HG02970 (cell line): Measurements from ENCODE around the gene LRPAP1.

Source experiments
- ATAC-seq: cut with Tn5 transposase; IDR thresholded peaks from one replicate; pipeline ENCODE4 v1.9.1; 2021; ENCODE audit warnings: mild to moderate bottlenecking, moderate library complexity, moderate number of reproducible peaks; ENCODE audit not compliant: unreplicated experiment, low FRiP score

Gene LRPAP1

DNA sequence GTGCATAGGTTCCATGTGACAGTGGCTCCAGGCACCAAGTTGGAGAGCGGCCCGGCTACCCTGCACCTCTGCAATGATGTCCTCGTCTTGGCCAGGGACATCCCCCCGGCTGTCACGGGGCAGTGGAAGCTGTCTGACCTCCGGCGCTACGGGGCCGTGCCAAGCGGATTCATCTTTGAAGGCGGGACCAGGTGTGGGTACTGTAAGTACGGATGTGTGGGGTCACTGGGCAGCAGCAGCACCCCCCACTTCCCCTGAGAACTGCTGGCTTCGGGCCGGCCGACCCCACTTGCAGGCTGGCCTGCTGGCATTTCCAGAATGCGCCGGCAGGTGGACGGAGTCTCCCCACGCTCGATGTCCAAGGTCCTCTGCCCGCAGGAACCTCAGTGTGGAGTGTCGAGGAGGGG lies 55.9 kb downstream of the LRPAP1 start:
- ATAC-seq = no peak

DNA sequence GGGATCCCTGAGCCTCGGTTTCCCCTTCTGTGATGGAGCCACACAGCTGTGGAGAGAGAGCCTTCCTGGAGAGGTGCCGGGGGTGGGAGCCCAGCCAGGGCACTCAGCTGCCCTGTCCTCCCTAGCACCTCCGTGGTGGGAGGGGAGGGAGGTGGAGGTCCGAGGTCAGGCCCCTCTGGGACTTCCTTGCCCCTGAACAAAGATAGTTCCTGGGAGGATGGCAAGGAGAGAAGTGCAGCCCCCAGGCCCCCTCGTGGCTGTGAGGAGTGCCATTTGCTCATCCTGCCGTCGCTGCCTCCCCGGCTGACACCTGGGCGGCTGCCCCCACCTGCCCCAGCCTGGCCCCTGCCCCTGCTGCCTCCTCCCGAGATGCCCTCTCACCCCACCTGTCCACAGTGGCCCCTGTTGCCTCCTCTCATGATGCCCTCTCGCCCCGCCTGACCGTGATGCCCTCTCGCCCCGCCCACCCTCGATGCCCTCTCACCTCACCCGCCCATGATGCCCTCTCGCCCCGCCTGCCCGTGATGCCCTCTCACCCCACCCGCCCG lies 56.4 kb downstream of the LRPAP1 start:
- no peak for ATAC-seq

DNA sequence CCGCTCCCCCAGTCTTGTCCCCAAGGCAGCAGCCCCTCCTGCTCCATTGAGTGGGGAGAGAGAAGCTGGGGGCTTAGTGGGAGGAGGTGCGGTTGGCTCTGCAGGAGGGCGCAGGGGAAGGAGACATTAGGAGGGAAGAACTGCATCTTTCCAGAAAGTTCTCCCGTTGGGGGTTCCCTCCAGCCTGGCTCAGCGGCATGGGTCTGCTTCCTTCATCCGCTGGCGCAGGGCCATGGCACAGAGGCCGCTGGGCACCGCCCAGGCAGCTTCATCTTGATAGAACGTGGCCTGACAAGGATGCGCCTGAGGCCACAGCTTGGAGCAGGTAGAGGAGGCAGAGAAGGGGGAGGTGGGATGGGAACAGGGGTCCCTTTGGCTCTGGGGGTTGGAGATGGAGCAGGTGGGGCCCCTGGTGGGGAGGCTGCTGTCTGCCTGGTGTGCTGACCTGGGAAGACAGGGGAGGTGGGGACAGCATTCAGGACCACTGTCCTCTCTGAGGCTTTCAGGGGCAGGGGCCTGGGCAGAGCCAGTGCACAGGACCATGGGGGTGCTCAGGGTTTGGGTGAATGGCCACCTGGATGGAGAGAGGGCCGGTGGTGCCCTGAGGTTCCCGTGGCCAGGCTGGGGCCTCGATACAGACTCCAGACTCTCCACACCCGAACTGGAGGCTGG lies 57.0 kb downstream of the LRPAP1 start:
- no peak for ATAC-seq

DNA sequence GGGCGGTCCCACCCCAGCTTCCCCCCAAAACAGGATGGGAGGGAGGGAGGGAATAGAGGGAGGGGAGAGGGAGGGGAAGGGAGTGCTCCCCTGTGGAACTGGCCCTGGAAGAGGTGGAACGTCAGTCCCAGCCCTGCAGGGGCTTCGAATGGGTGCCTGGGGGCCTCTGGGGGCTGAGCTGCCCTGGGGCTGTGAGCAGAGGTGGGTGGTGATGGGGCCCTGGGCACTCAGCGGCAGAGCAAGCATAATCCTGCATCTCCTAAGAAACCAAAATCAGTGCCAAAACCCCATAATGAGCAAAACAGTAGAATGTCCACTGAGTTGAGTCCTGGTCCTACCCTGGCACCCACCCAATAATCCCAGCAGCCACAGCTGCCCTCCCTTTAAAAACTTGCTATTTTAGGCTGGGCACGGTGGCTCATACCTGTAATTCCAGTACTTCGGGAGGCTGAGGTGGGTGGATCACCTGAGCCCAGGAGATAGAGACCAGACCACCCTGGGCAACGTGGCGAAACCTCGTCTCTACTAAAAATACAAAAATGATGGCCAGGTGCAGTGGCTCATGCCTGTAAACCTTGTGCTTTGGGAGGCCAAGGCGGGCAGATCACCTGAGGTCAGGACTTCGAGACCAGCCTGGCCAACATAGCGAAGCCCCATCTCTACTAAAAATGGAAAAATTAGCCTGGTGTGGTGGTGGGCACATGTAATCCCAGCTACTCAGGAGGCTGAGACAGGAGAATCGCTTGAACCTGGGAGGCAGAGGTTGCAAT lies 58.0 kb downstream of the LRPAP1 start:
- ATAC-seq = no peak

DNA sequence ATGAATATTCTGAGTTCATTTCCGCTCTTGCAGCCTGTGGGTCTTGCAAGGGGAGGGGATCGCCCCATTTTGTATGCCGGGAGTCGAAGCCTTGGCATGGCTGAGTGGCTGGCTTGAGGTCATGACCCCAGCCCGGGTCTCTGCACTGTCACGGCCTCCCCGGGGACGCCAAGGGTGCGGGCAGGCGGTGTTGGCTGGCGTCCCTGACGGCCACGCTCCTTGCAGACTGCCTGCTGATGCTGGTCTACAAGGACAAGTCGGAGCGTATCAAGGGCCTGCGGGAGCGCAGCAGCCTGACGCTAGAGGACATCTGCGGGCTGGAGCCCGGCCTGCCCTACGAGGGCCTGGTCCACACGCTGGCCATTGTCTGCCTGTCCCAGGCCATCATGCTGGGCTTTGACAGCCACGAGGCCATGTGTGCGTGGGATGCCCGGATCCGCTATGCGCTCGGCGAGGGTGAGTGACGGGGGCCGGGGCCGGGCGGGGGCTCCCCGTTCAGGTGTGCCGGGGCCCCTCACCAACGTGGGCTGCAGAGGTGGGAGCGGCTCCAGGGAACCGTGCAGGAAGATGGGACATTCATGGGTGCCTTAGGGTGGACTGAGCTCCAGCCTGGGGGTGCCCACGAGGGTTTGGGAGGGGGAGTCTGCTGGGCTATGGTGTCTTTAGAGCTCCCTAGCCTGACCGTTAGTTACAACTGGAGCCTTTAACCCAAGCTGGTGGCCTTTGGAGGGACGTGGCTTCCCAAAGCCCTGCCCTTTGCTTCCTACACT lies 58.9 kb downstream of the LRPAP1 start:
- ATAC-seq = no peak

DNA sequence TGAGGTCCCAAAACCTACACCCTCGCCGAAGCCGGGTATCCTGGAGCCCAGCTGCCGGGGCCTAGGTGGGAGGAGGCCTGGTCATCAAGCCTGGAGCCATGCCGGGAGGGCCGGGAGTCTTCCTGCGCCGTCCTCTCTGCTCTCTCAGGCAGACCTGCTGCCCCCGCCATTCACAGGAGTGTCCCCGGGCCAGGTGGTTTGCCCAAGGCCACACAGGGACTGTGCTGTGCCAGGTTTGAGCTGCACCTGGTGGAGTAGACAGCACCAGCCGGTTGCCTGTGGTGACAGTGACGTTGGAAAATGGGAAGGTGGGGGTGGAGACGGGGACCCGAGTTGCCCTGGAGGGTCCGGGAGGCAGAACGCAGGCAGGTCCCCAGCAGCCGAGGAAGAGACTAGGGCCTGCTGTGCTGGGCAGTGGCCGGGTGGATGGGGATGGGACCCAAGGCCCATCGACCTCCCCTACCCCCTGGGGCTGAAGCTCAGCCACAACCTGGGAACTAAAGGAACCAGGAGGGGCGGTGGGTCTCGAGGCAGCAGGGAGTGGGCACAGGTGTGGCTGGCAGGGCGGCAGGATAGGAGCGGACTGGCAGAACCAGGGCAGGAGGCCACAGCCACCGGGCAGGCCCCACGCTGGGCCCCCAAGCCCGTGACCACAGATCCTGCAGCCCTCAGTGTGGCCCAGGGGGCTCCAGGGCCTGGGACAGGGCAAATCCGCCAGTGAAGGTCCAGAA lies 59.6 kb downstream of the LRPAP1 start:
- no peak for ATAC-seq

DNA sequence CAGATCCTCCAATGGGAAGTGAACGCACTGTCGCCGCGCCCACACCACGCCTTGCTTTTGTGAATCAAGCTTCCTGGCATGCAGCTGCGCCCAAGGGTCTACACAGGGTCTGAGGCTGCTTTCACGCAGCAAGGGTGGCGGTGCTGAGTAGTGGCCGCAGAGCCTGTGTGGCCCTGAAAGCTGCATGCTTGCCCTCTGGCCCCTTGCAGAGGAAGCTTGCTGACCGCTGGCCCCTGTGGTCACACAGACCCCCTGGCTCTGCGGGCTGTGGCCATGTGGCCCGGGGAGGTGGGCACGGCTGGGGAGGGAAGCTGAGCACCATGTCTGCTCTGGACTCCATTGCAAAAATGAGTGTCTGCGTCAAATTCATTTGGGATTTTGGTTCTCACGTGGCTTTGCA lies 60.3 kb downstream of the LRPAP1 start:
- no peak for ATAC-seq

DNA sequence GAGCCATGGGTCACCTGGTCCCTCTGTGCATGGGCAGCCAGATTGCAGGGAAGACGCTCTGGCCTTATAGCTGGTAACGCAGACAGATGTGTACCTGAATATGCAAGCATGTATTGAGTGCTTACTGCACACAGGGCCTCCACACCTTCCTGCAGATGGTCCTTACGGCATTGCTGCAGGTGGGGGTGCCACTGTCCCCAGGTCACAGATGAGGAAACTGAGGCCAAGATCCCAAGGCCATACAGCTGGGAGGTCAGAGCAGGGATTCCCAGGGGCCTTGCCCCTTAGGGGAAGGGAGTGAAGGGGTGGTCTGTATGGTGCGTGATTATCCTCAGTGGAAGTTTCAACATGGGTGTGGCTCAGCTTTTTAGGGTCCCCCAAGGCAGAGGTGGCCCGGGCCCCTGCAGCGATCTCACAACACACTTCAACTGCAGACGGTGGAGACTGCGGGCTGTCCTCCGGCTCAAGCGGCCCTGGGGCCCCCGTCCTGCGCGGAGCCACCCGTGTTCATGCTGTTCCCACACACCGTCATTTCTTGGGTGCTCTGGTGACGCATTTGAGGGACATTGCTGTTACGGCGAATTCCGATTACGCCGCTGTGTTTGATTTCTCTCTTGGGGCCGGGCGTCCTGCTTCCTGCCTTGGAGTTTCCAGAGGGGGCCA lies 61.0 kb downstream of the LRPAP1 start:
- no peak for ATAC-seq

DNA sequence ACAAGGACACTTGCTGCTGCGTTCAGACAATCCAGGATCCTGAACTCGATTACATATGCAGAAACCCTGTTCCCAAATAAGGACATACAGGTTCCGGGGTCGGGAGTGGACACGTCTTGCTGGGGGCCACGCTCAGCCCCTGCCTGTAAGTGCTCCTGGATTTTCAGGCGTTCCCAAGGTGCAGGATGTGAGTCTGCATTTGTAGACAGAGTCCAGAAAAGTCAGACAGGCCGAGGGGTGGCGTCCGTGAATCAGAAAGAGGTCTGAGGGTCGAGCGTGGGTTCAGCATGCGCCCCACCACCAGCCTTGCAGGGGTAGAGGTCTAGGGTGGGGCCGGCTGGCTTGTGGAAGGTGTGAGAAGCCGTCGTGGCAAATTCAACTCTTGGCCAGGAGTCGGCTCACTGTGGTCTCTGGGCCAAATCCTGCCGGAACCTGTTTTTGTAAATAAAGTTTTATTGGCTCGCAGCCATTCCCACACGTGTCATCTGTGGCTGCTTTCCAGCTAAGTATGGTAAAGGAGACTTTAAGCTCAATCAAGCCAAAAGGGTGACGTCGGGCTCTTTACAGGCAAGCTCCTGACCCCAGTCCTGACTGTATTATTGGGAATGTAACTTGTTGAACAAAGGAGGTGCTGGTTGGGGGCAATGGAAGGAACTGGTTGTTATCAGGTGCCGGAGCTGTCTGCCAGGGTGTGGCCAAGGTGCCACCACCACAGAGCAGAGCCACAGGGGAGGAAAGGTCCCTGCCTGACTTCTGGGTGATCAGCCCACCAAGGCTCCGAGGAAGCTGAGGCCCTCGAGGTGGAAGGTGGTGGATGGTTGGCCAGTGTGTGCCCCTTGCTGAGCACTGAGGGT lies 61.8 kb downstream of the LRPAP1 start:
- ATAC-seq = no peak

DNA sequence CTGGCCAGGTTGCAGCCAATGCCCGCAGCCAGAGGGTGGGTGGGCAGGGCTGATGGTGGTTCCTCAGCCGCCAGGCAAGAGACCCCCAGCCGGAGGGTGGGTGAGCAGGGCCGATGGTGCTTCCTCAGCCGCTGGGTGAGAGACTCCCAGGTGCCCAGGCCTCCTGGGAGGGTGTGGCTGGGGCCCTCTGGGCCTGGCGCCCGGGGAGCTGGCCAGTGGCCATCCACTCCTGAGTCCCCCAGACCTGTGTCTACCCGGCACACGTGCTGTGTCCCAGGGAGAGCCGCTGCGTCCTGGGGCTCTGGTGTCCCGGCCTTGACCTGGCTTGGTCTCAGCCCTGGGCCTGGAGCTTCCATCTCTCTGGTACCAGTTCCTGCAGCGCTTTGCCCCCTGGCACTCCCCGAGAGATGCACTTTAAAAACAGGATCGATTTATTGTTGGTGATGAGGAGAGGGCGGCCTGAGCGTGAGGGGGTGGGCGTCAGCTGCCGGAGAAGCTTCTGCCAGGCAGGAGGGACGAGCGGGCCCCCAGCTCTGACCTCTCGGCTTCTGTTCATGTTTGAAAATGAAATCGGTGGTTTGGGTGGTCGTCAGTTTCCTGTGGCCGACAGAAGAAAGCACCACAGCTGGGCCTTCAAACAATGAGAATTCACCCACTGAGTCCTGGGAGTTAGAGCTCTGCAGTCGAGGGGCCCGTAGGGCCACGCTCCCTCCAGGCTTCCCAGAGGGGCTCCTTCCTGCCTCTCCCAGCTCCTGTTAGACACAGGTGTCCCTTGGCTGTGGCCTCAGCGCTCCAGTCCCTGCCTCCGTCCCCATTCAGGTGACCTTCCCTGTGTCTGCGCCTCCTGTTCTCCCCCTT lies 62.6 kb downstream of the LRPAP1 start:
- ATAC-seq = no peak

DNA sequence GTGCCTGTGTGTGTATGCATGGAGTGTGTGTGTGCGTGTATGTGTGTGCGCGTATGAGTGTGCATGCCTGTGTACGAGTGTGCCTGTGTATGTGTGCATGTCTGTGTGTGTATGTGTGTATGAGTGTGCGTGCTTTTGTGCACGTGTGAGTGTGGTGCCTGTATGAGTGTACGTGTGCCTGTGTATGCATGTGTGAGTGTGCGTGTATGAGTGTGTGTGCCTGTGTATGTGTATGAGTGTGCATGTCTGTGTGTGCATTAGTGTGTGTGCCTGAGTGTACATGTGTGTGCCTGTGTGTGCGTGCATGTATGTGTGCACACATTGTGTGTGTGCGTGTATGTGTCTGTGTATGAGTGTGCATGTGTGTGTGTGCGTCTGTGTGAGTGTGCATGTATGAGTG lies 63.4 kb downstream of the LRPAP1 start:
- no peak for ATAC-seq

DNA sequence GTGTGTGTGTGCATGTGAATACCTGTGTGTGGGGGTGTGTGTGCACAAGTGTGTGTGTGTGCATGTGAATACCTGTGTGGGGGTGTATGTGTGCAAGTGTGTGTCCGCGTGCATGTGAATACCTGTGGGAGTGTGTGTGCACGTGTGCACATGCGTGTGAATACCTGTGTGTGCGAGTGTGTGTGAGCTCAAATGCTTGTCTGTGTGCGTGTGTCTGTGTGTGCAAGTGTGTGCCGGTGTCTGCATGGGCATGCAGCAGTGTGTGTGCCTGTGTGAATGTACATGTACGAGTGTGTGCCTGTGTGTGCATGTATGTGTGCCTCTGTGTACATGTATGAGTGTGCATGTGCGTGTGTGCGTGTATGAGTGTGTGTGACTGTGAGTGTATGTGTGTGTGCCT lies 64.1 kb downstream of the LRPAP1 start:
- ATAC-seq = no peak

DNA sequence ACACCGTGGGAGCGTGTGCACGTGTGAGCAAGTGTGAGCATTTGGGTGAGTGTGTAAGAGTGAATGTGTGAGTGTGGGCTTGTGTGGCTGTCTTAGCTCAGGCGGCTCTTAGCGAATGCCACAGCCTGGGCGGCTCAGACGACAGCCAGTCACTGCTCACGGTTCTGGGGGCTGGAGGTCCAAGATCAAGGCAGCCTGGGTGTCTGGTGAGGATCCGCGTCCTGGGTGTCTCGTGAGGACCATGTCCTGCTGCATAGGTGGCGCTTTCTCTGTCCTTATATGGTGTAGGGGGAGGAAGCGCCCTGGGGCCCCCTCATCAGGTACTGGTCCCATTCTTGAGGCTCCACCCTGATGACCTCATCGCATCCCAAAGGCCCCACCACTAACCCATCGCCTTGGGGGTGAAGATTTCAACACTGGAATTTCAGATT lies 64.6 kb downstream of the LRPAP1 start:
- no peak for ATAC-seq

DNA sequence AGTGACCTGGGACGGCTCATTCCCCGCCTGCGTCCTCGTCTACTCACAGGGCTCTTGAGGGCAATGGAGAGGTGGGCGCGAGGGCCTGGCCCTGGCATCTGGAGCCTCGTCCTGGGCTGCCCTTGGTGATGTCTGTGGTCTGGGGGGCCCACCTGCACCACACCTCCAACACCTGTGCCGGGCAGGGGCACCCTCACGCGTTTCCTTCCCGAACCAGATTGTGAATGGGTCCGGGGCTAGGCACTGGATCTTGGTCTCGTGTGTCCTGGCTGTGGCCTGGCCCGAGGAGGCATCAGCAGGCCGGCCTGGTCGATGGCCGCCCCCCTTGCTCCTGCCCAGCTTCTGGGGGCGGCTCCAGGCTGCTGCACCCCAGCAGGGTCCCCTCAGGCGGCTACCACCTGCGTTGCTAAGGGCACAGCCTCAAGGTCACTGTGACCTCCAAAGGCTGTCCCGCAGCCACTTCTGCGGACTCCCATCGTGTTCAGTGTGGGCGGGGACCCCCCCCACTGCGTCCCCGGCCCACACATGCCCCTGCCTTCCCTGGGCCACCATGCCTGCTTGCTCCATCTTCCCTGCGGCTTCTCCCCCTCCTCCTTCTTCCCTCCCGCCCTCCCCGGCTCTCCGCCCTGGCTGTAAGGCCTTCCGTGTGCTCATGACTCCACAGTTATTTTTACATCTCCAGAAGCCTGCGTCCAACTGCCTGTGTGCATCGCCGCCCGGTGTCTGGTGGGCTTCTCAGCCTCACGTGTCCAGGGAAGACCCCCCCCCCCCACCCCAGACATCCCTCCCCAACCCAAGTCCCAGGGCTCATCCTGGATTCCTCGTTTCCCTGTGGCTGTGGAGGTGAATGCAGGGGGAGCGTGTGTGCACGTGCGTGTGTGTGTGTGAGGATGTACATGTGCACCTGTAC lies 65.3 kb downstream of the LRPAP1 start:
- no peak for ATAC-seq

DNA sequence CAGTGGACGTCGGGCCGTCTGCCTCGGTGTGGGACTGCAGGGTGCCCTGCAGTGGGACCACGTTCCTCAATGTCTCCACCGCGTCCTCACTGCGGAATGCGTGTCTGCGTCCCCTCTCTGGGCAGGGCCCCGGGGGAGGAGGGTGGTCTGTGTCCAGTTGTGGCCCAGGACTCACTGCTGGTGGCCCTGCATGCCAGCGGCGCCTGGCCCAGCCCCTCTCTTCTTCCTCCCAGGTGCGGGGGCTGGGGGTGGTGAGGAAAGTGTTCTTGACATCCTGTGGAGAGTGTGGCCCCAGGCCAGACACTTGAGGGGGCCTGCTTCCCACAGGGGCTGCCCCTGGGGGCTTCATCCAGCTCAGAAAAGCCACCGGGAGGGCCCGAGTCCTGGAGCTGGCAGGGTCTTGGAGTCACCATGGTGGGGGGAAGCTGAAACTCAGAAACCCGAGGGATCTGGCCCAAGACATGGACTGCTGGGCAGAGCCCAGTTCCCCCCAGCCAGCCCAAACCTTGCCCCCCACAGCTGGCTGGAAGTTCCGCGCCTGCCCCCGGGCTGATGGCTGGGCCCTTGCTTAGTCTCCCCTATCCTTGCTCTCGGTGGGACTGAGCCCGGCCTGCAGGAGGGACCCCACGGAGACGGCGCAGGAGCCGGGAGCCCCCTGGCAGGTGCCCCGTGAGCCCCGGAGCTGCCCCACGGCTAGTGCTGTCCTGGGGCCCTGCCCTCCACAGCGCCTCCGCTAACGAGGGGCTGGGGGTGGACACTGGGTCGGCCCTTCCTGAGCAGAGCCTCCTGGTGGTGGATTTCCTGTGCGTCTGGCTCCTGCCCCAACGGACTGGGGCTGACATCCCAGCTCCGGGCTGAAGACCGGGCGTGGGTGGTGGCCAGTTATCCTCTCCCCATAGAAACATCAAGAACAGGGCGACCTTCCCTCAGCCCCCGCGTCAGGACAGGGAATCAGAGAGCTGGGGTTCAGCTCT lies 66.2 kb downstream of the LRPAP1 start:
- no peak for ATAC-seq
